GM18868 (cell line): ENCODE measurements around the gene NATD1.
A peak's percentile ranks its signal among the peaks of the same experiment; 100 is the strongest.

Experiments used
- ATAC-seq: cut with Tn5 transposase; IDR thresholded peaks from one replicate; pipeline ENCODE4 v1.9.1; 2021; ENCODE audit warnings: mild to moderate bottlenecking, moderate library complexity; ENCODE audit not compliant: unreplicated experiment

The NATD1 gene

DNA sequence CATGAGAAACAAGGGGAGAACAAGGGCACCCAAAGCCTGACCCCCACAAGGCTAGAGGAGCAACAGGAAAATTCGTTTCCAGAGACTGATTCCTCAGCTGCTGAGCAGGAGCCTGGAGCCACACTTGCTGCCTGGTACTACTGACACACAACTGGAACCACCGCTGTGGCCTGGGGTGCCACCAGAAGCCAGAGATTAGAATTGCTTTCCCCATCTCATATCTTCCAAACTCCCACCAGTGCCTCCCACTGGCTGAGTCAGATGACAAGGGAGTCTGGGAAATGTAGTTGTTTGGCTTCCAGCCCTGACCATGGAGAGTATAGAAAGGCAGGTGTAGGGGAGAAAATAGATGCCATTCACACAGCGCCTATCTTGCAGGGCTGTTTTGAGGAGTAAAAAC lies 35.1 kb downstream of the NATD1 start:
- no peak for ATAC-seq

DNA sequence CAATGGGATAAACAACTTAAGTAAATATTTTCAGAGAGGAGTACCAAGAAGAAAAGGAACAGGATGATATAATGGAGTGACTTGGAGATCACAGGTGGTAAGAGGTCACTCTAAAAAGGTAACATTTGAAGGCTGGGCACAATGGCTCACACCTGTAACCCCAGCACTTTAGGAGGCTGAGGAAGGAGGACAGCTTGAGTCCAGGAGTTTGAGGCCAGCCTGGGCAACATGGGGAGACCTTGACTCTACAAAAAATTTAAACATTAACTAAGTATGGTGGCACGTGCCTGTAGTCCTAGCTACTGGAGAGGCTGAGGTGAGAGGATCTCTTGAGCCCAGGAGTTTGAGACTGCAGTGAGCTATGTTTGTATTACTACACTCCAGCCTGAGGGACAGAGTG lies 35.9 kb downstream of the NATD1 start:
- no peak for ATAC-seq

DNA sequence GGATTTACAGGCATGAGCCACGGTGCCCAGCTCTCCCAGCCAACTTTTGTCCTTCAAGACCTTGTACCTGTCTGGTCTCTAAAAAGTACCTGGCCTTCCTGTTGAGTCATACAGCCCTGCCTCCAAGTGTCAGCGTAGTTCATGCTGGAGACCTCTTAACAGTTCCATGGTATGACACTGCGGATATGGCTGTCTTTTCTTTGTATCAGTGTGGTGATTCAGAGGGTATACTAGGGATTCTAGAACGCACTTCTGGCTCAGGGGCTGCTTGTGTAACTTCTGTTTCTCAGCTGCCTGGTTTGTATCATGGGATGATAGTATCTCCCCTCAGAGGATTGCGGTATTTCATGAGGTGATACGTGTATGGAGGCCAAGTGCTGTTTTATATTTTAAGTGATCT lies 37.3 kb downstream of the NATD1 start:
- ATAC-seq: no peak

DNA sequence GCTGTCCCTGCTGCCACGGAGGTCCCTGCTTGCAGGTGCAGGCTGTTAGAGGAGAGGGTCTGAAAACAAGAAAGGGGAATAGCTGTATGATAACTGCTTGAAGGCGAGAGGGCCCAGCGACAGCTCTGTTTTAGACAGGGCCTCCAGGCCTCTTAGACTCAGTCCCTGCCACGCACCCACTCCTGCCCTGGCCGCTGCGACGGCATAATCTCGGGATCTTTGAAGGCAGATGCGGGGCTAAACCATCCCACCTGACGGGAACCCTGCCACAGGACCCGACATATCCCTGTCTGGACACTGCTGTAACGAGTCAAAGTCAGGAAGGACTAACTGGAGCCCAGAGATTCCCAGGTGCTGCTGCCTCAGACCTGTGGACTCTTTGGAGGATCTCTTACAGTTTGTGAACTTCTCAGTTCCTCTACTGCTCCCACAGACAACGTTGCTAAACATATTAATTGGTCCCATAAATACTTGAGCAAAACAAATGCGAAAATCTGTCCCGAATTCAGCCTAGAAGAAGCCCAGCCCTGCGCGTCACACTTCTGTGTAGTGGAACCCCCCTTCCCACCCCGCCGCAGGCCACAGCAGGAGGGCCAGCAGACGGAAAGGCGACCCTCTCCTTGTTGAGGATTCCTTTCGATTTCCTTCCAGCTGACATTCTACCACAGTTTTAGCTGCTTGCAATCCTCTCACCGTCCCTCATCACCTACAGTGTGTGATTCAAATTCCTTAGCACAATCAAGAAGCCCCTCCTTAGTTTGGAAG lies 38.3 kb downstream of the NATD1 start:
- peak; percentile 5 for ATAC-seq

DNA sequence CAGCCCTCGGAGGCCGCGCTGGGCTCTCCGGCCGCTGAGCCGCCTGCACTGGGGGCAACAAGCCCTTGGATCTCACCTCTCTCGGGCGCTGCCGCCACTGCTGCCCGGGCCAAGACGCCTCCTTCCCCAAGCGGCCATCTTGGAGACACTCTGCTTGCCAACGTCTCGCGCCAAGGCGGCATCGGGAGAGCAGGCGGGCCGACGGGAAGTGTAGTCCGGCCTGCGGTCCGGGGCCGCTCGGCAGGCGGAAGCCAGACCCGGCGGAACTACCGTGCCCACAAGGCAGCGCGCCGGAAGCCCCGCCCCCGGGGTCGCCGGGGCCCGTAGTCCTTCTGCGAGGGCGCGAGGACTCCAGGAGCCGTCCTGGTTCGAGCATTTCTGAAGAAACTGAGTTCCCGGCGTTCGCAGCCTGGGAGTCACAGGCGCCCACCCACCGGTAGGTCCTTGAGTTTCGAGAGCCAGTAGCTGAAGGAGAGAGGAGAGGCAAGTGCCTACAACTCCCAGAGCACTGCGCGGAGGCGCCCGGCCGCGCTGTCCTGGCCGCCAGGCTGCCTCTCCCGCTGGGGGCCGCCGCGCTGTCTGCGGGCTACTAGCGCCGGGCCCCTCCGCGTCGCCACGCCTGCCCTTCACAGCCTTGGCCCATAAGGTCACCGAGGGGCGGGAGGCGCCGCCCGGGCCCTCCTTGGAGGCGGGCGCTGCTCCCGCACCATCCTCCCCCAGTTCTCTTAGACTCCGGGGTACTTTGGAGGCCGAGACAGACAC lies 39.0 kb downstream of the NATD1 start, which contains the start of gene TMEM11:
TMEM11 (minus strand) TSS at position 147 of the 762 bp plus-strand sequence; CDS start at position 138, 9 bp downstream.
- peak; percentile 86 for ATAC-seq

DNA sequence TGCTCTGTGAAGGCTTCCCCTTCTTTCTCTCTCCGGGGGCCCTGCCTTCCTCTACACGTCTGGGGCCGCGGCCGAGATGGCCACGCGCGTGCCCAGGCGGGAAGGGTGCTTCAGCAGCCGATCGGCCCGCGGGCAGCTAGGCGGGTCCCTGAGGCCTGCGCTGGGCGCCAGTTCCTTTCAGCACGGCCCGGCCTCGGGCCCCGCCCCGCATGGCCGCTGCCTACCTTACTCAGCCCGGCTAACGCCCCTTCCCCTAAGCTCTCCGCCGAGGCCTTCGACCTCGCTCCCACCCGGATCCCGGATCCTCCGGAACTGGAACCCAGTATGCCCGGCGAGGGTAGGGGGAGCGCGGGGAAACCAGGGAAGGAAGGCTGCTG lies 39.6 kb downstream of the NATD1 start:
- peak; percentile 11 for ATAC-seq

DNA sequence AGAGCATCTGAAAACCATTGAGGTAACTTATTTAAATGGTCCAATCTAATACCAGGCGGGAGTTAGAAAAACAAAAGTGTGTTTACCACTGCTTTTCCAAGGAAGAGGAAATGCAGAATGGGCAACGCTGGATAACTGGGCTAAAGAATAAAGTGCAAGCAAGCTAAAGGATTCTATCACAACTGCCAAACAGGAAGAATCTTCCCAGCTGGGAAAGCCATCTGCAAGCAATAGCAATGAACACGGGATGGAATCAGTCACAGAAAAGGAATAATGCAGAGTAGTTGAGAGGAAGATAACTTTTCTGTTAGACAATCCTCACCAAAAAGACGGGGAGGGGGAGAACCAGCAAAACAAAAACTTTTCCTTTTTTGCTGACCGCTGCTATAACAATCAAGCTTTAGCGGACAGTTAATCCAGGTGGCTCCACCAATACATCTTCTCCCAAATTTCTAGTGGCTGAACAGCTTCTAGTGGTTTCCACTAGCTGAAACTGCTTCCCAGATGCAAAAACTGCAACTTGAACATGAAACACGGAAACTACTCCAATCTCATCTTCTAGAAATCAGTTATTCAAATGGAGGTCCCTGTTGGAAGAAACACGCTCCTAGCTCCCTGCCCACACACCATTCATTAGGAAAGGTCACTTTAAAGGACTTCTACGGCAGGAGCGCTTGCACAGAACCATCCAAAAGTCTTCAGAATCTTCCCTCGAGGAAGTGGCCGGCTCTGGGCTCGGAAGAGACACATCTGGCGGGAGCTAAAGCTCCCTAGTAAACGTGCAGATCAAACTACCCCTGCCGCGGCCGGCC lies 40.2 kb downstream of the NATD1 start:
- ATAC-seq: no peak

DNA sequence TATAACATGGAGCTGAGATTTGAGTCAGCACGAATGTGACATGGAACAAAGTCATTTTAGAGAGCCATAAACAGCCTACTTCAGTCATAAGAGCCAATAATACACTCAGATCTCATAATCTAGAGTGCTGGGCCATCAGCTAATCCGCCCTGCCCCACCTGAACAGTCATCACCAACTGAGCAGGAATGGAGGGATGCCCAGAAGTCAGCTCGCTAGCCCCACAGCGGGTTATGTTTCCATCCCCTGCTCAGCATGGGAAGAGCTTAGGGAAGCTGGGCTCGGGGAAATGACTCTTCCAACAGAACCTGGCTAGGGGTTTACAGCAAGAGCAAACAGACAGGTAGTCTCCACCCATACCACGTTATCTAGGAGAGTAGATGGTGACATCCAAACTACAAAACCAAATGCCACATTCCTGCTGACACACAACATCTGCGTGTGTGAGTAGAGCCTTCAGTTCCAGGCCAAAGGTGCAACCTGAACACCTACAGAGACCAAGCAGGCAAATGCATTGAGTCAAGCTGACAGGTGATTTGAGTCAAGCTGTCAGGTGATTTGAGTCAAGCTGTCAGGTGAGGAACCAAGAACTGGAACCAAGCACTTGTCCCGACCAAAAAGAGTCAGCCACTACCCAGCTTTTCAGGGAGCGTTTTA lies 41.3 kb downstream of the NATD1 start:
- no peak for ATAC-seq

DNA sequence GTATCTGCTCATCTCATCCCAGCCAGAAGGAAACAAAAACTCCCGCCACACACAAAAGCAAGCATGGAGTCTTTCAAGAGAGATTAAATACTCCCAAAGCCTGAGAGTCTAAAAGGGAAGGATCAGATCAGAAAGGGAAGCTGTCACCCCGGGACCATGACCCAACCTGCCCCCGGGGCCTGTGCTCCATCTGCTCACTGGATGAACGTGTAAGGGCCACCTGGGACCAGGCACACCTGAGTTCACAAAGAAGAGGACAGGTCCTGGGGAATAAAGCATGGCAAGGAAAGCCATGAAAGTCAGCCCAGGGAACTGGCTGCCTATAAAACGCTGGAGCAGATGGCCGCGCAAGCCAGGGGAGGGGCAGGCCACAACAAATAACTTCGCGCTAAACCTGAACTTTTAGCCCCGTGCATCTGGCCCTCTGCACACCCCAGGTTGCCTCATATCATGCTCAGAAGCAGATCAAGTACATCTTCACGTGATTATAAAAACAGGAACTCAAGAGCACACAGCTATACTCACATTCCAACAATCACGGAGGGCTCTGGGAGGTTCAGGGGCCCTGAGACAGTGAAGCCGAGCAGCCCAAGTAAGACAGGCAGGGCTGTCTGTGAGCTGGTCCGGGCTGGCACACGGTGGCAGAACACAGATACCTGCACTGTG lies 42.7 kb downstream of the NATD1 start:
- no peak for ATAC-seq

DNA sequence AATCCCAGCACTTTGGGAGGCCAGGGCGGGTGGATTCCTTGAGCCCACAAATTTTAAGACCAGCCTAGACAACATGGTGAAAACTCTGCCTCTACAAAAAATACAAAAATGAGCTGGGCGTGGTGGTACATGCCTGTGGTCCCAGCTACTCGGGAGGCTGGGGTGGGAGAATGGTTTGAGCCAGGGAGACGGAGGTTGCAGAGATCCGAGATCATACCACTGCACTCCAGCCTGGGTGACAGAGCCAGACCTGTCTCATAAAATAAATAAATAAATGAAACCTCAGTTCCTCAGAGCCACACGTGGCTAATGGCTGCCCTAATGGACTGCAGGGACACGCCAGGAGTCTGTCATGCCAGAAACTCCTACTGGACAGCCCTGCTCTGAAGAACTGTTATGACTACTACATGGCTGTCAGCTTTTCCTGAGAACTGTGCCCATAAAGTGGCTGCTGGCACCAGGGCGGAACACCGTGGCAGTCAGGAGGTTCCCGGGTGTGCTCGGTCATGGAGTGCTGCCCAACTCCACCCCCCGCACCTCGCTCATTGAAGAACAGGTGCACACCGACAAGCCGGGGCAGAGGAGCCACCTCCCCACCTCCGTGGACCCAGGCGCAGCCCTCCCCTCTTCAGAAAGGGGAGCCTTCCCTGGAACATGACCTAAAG lies 43.6 kb downstream of the NATD1 start:
- no peak for ATAC-seq

DNA sequence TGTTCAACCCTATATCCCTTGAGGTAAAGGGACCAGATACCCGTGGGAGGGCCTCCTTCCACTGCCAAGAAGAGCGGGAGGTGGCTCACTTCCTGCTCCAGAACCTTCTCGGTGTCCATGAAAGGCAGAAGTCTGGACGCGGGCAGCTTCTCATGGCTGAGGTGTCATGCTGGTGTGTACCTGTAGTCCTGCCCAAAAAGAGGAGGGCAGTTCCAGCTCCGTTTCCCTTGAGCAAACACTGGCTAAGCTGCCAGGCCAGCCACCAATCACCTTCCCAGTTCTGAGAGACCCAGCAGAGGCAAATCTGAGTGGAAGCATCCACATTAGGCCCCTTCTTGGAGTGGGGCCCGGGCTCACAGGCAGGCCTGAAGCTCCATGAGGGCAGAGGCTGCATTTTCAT lies 44.9 kb downstream of the NATD1 start:
- no peak for ATAC-seq

DNA sequence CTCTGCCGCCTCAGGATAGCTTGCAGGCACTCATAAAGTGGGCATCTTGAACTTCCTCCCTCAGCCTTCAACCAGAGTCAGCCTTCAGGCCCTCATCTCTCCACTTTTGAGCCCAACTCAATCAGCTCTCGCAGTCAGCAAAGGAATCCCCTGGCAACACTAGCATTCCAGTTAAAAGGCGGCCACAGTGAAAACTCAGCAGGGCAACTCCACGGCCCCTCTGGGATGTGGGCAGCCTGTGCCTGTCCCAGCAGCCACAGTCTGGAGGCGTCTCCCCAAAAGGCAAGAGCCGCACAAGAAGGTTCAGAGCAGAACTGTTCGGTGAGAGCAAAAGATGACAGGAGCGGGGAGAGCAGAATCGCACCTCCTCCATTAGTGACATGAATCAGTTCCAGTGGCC lies 48.3 kb downstream of the NATD1 start:
- no peak for ATAC-seq

DNA sequence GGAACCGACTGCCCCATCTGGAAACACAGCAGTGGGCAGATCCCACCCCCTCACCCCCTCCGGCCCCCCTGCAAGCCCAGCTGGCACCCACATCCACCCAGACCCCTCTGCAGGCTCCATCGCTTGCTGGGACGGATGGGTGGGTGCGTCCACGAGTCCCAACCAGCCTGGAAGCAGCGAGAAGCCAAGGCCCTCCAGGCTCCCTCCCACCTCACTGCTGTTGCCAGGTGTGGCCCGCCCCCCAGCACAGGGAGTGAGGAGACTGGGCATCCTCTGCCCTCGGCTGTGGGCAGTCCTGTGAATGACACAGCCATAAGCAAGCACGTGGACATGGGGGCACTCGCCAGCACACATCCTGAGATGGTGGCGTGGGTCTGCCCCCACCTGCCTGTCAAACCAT lies 50.7 kb downstream of the NATD1 start:
- ATAC-seq: no peak

DNA sequence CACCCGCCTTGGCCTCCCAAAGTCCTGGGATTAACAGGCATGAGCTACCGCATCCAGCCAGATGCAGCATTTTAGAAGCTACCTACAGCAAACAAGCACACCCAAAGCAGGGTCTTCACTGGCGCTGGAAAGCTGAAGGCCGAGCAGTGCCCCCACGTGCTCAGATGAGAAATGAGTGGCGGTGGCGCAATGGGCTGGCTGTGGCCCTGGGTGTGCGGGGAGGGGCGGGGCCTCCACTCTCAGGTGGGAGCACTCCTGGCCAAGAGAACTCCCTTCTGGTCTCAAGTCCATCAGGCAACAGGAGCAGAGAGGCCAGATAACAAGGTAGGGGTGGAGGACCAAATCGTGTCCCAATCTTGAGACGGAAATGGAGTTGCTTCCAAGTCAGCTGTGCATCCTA lies 51.3 kb downstream of the NATD1 start:
- no peak for ATAC-seq

DNA sequence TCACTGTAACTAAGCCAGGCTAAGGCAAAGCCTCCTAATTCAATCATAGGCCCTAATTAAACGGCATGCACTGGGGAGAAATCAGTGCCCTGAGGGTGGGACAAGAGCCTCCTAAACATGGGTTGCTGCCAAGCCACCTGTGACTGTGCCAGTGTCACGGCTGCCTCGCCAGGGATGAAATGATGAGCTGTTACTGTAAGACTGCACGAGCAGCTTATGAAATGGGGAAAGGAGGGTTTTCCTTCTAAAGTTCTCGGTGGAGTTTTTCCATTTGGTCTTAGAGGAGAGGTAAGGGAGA lies 52.0 kb downstream of the NATD1 start:
- ATAC-seq: no peak

DNA sequence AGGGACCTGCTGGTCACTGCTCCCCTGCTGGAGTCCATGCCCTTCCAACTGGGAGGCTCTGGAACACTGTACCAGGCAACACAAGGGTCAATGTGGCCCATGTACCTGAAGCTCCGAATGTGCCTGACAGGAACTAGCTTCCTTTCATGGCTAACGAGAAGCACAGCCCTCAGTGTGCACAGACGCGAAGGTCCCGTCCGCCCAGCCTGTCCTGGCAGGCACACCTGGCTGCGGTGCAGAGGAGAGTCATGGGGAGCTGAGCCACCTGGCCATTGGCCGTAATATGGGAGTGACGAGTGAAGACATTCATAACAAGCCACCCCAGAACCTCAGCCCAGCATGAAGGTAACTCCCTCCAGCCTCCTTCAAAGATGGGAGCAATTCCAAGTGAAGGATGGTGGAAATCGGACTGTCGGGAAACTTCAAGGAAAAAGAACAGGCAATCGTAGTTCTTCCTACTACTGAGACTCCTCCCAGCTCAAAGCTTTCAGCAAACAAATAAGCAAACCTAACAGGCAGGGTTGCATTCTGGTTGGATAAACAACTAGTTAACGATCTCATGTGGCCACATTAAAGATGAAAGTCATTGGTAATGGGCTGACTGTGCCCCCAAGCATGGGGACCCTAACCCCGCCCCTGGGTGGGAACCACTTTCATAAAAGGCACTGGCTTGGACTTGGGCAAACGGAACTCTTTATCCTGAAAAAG lies 52.5 kb downstream of the NATD1 start:
- no peak for ATAC-seq

DNA sequence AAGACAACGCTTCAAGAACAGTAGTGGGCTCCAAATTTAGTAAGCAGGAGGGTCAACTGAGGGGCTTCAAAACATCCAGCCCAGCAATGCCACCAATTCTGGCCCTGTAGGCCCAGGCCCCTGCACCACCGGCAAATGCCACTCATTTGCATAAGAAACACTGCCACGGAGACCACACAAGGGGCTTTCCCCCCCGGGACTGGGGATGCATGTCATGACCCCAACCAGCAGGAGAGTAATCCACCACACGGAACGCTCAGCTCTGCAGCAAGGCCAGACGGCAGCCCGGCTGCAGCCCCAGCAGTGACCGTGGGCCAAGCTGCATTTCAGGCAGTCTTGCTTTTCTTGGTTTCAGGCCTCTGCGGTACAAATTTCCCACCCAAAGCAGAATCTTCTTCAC lies 53.4 kb downstream of the NATD1 start:
- ATAC-seq: no peak

DNA sequence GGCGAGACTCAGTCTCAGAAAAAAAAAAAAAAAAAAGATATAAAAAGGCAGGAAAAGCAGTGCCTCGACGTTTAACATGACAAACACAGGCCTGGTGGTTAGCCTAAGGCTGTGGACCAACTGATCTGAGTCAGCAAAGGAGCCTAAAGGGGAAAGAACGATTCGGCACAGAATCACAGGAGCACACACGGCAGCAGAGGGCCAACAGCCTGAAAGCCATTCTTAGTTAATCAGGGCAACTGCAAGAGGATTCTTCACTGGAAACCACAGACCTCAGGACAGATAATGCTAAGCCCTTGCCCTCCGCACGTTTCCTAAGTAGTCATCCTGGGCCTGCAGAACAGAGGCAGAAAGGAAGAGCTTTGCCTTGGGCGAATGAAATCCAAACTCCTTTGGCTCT lies 53.9 kb downstream of the NATD1 start:
- no peak for ATAC-seq

DNA sequence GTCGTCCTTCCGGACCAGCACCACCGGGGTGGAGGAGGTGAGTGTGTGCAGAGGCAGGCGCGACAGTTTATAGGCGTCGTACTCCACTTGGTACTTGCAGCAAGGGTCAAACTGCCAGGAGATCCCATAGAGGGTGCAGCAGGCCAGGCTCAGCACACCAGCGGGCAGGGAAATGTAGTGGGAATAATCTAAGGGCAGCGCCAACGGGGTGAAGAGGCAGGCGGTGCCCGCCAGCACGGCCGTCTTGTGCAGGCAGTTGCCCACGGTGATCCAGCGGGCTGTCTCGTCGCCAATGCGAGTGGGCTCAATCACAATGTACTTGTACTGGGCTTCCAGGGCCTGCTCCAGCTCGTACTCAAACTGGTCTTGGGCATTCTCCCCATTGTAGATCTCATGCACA lies 54.8 kb downstream of the NATD1 start:
- ATAC-seq: no peak

DNA sequence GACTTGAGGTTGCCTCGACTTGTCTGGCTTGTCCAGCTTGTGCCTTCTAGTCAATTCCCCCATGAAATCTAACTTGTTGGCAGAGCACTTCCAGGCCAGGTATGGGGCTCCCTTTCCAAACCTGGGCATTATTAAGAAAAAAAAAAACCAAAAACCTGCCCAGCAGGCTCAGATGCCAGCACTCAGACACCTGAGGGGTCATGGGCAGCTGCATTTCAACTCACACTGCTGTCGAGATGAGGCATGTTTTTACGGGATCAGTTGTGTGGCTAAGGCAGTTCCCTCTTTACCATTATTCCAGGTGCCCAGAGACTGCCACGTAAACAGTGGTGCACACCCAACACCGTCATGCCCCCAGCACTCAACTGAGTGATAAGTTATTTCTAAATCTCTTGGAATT lies 57.1 kb downstream of the NATD1 start:
- ATAC-seq: no peak
